Activated CD4-positive, alpha-beta T cell treated with anti-CD3 and anti-CD28 coated beads, Interleukin-2, Interleukin-6, amounts not matched to agents 100 ng/mL and 50 ng/mL, durations not matched to agents 16 hours and 8 hours (primary cell): ENCODE measurements around the gene ZMPSTE24.
"Not testable (repeated sequence)": the region's sequence is repeated elsewhere in the genome, so short reads cannot be mapped to it uniquely, and the experiment has no call there.

Source experiments
- DNase-seq: peaks from one replicate; pipeline ENCODE4 v3.0.0-alpha.2; 2020

ZMPSTE24 gene

GRCh38 chr1:40257688-40258444 is at the start of gene ZMPSTE24:
TSS of gene ZMPSTE24 (plus strand) at chr1:40258236. CDS start at chr1:40258272, 36 bp downstream.
- DNase-seq: peak; percentile 98

- no peak for DNase-seq
Measured at GRCh38 chr1:40210511-40211204, 47.4 kb upstream of the ZMPSTE24 start.

- no peak for DNase-seq
Measured at GRCh38 chr1:40218333-40218732, 39.7 kb upstream of the ZMPSTE24 start.

- DNase-seq: not testable (repeated sequence)
Measured at GRCh38 chr1:40221471-40221905, 36.5 kb upstream of the ZMPSTE24 start.

- no peak for DNase-seq
Measured at GRCh38 chr1:40221977-40222772, 35.9 kb upstream of the ZMPSTE24 start.

- peak; percentile 70 for DNase-seq
Measured at GRCh38 chr1:40224040-40224439, 34.0 kb upstream of the ZMPSTE24 start.

GRCh38 chr1:40226192-40226591 is 31.8 kb upstream of the ZMPSTE24 start:
- DNase-seq: no peak

- DNase-seq: peak; percentile 88
Measured at GRCh38 chr1:40232444-40232843, 25.6 kb upstream of the ZMPSTE24 start.

GRCh38 chr1:40239626-40240025 is 18.4 kb upstream of the ZMPSTE24 start:
- no peak for DNase-seq

GRCh38 chr1:40240390-40240789 is 17.6 kb upstream of the ZMPSTE24 start:
- no peak for DNase-seq

GRCh38 chr1:40241362-40241761 is 16.7 kb upstream of the ZMPSTE24 start:
- DNase-seq: peak; percentile 33

GRCh38 chr1:40243351-40243750 is 14.7 kb upstream of the ZMPSTE24 start:
- no peak for DNase-seq

GRCh38 chr1:40244138-40244744 is 13.8 kb upstream of the ZMPSTE24 start:
- no peak for DNase-seq

- DNase-seq: no peak
Measured at GRCh38 chr1:40245686-40246085, 12.3 kb upstream of the ZMPSTE24 start.

- DNase-seq: no peak
Measured at GRCh38 chr1:40247655-40248054, 10.4 kb upstream of the ZMPSTE24 start, which contains the start of gene TMCO2. TSS of gene TMCO2 (plus strand) at chr1:40247937. CDS start at chr1:40247994, 57 bp downstream.

- no peak for DNase-seq
Measured at GRCh38 chr1:40248412-40248811, 9.6 kb upstream of the ZMPSTE24 start.

GRCh38 chr1:40251456-40251855 is 6.6 kb upstream of the ZMPSTE24 start:
- DNase-seq: no peak

GRCh38 chr1:40252601-40253000 is 5.4 kb upstream of the ZMPSTE24 start:
- DNase-seq: no peak

- no peak for DNase-seq
Measured at GRCh38 chr1:40255231-40255630, 2.8 kb upstream of the ZMPSTE24 start.

GRCh38 chr1:40256401-40257084 is 1.5 kb upstream of the ZMPSTE24 start:
- DNase-seq: no peak

GRCh38 chr1:40257313-40257687 is 736 bp upstream of the ZMPSTE24 start:
- DNase-seq: no peak

- DNase-seq: no peak
Measured at GRCh38 chr1:40258445-40258769, 371 bp downstream of the ZMPSTE24 start.
